ENCODE data around the gene PDE6B.

The PDE6B gene

DNA sequence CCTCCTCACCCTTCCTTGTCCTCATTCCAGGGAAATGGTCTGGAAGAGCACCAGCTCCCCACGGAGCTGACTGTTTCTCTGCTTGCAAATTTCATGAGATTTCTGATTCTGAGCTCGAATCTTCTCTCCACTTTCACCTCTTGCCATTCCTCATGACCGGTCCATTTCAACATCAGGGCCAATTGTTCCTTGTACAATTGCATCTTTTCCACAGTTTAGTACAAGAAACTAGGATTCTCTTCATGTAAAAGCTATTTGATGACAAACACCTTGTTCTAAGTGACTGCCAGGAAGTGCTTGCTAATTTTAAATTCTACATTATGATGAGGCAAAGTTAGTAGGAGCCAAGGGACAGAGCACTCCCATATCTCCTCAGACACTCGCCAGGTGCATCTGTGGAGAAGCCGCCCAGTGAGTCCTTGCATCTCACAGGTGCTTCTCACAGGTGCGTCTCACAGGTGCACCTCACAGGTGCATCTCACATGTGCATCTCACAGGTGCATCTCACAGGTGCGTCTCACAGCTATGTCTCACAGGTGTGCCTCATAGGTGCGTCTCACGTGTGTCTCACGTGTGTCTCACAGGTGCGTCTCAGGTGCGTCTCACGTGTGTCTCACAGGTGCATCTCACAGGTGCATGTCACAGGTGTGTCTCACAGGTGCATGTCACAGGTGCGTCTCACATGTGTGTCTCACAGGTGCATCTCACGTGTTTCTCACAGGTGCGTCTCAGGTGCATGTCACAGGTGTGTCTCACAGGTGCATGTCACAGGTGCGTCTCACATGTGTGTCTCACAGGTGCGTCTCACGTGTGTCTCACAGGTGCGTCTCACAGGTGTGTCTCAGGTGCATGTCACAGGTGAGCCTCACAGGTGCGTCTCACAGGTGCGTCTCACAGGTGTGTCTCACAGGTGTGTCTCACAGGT, 3.0 kb upstream of the PDE6B start:
- peak; percentile 45 to 68 for DNase-seq
- TF ChIP-seq POLR2A (IDR thresholded peaks at IDR 0.05; ENCODE audit: low read length) (no peak), GATA1 (IDR thresholded peaks at IDR 0.05; ENCODE audit: low read depth, low read length) (no peak)

DNA sequence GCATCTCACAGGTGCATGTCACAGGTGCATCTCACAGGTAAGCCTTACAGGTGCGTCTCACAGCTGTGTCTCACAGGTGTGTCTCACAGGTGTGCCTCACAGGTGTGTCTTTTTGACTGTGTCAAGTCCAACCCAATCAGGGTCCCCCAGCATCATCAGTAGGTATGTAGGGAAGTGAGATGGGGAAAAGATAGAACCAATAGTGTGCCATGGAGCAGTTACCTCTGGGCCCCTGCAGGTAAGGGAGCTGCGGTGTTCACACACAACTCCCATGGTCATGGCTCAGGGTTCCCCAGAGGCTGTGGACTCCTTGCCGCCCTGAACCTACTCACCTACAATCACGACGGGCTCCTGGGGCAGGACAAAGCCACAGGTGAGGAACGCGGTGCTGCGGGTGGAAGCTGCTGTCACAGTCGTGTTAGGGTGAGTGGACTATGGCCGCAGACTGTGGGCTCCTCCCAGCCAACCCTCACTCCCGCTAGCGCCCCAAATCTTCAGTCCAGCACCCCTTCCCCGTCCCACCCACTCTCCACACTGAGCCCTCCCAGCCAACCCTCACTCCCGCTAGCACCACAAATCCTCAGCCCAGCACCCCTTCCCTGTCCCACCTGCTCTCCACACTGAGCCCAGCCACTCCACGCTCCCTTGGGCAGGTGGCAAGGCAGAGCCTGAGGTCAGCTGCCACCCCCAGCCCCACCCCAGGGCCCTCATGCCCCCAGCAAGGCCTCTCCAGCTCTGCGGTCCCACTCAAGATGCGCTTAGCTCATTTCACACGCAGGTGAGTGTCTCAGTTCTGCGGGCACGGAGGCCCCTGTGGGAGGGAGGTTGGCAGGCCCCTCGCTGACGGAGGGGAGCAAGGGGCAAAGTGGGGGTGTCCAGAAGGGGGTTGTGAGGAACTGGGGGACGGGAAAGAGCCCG, 2.1 kb upstream of the PDE6B start:
- no peak for DNase-seq

DNA sequence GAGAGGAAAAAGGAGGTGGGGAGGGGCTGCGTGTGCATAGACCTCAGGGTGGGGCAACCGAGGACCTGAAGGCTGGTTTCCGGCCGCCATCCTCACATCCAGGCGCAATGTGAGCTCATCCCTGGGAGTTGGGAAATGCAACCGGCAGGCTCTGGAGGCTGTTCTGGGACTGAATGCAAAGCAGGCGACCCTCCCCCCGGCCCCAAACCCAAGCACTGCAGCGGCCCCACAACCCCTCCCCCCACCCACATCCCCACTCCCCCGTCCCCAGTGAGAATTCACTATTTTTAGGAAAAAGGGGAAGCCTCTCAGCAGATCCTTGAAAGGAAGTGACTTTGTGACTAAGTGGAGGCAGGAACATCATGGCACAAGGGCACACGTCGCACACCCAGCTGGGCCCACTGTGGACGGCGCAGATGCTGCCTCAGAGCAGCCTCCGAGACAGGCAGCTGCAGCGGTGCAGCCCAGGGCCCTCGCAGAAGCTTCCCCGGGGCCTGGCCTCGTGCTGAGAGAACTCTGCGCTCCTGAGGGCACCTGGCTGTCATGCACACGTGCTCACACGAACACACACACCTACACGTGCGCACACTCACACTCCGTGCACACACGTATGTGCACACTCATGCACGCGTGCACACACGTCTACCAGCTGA, 1.3 kb upstream of the PDE6B start:
- peak in 1 of 2 experiments; percentile 26 for DNase-seq
- TF ChIP-seq GATA1 (IDR thresholded peaks at IDR 0.05; ENCODE audit: low read depth, low read length): no peak
- no peak for TF ChIP-seq POLR2A (IDR thresholded peaks at IDR 0.05; ENCODE audit: low read length)

More for the DNA sequence above, 2.1 kb upstream of the PDE6B start:
- TF ChIP-seq POLR2A (IDR thresholded peaks at IDR 0.05; ENCODE audit: low read length) (no peak), GATA1 (IDR thresholded peaks at IDR 0.05; ENCODE audit: low read depth, low read length) (no peak)

DNA sequence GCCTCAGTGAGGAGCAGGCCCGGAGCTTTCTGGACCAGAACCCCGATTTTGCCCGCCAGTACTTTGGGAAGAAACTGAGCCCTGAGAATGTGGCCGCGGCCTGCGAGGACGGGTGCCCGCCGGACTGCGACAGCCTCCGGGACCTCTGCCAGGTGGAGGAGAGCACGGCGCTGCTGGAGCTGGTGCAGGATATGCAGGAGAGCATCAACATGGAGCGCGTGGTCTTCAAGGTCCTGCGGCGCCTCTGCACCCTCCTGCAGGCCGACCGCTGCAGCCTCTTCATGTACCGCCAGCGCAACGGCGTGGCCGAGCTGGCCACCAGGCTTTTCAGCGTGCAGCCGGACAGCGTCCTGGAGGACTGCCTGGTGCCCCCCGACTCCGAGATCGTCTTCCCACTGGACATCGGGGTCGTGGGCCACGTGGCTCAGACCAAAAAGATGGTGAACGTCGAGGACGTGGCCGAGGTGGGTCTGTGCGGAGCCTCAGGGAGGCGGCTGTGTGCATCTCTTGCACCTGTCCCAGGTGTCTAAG, 323 bp downstream of the PDE6B start:
- TF ChIP-seq POLR2A (IDR thresholded peaks at IDR 0.05; ENCODE audit: low read length) (no peak), GATA1 (IDR thresholded peaks at IDR 0.05; ENCODE audit: low read depth, low read length) (no peak)
- no peak for DNase-seq

DNA sequence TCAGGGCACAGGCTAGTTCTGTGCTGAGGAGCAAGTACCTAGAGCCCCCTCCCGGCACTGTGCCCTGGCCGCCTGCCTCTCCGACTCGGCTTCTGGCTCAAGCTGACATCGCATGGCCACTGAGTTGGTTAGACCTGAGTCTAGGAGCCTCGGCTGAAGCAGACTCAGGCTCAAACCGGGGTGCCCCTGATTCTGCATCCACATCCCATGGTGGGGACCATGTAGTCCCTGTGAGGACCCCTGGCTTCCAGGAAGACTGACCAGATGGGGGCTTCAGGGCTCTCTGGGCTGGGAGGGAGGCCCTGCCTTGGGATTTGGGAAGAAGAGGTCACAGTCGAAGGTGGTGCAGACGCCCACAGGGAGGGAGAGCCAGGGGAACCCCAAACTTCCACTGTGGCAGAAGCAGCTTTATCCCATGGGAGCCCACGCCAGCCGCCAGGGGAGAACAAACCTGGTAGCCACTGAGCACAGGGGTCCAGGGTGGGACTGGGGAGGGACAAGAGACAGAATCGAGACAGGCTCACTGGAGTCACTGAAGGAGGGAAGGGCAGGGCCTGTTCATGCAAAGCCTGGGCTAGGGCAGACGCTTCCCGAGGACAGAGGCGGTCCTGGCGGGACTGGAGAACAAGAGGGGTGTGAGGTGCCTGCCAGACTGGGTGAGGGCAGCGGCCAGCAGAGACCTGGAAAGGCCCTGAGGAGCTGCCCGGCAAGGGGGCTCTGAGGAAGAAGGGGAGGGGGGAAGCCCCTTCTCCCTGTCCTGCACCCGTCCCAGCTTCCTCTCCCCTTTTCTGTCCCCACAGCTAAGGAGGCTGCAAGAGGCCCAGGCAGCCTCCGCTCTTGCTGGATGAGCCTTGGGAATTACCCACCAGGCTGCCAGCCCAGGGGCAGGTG, 1.1 kb downstream of the PDE6B start:
- TF ChIP-seq POLR2A (IDR thresholded peaks at IDR 0.05; ENCODE audit: low read length): no peak
- TF ChIP-seq GATA1 (IDR thresholded peaks at IDR 0.05; ENCODE audit: low read depth, low read length): no peak
- DNase-seq: no peak

DNA sequence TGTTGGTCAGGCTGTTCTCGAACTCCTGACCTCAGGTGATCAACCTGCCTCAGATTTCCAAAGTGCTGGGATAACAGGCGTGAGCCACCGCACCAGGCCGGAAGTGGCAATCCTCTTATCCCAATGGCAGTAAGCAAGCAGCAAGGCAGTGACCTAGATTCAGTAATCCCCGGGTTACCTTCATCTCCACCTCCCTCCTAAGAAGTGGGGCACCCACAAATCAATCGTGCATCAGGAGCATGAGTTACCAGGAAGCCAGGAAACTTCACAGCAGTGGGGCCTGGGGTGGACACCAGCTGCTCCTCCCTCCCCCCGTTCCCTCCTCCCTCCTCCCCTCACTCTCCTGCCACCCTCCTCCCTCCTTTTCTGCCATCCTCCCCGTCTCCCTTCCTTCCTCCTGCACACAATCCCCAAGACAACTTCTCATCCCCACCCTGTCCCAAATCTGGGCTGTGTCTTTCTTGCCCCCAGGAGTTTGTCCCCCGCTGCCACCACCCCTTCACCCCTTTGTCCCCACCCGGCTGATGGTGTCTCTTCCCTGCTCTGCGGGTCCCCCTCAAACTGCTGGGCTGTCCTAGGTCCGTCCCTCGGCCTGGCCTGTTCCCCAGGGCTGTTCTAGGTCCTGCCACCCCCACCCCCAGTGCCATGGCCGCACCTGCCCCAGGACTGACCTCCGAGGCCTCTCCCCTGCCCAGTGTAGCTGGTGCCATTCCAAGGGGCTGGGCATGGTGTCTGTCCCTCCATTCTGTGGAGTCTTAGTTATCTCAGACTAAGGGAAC, 2.2 kb downstream of the PDE6B start:
- no peak for DNase-seq
- no peak for TF ChIP-seq POLR2A (IDR thresholded peaks at IDR 0.05; ENCODE audit: low read length)

DNA sequence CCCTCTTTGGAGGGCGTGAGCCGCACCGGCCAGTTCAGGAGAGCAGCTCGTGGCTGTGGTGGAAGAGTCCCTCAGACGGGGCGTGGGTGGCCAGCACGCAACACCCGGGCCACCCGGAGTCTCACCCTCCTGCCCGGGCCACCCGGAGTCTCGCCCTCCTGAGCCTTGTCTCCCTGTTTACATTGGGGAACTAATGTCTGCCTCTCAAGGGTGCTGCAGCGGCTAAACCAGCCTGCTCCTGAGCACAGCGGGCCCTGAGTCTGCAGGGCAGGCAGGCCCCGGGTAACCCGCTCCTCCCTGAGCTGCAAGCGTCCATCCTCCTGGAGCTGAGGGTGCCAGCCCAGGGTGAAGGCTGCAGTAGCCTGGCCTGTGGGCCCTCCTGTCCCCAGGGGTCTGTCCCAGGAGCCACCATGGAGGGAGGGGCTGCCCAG, 3.0 kb downstream of the PDE6B start:
- TF ChIP-seq GATA1 (IDR thresholded peaks at IDR 0.05; ENCODE audit: low read depth, low read length) (no peak), POLR2A (IDR thresholded peaks at IDR 0.05; ENCODE audit: low read length) (no peak)
- DNase-seq: no peak

DNA sequence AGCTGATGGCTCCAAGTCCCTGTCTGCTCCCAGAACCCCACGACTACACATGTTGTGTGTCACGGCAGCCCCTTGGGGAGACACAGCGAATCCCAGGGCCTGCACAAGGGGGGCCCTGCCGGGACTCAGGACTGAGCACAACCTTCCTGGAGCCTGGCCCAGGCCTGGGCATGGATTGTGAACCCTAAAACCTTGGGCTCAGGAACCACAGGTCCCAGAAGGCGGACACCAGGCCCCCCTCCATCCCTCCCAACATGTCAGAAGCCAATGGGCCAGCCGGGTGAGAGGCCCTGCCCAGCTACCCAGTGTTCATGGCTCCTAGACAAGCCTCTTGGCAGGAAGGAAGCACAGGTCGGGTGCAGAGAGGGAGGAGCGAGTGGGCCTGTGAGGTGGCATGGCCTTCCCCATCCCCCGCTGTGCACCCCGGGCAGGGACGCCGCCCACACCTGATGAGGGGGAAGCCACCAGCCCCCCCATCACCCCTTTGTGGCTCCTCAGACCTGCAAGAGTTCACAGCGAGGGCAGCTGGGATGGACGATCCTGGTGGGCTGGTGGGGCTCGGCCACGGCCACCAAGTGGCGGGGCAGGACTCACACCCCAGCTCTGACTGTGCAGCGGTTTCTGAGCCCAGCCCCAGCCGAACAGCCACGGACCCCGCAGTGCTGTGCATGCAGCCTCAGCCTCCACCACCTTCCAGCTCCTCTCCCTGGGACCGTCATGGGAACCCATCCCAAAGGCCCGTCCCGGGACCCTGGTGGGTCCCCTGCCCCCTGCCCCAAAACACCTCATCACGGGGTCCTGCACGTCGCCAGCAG, 3.7 kb downstream of the PDE6B start:
- no peak for DNase-seq
- TF ChIP-seq GATA1 (IDR thresholded peaks at IDR 0.05; ENCODE audit: low read depth, low read length): no peak

DNA sequence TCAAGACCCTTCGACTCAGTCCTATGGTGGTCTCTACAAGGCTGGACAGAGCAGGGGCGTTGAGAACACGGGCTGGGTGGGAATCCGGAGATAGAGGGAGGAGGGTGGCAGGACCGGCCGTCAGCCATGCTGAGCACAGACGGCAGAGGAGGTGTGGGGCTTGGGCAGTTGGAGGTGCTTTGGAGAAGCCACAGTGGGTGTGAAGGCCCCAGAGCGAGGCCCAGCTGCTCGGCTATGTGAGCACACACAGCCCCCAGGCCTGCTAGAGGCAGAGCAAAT, 4.2 kb downstream of the PDE6B start:
- TF ChIP-seq GATA1 (IDR thresholded peaks at IDR 0.05; ENCODE audit: low read depth, low read length) (no peak), POLR2A (IDR thresholded peaks at IDR 0.05; ENCODE audit: low read length) (no peak)
- DNase-seq: no peak

DNA sequence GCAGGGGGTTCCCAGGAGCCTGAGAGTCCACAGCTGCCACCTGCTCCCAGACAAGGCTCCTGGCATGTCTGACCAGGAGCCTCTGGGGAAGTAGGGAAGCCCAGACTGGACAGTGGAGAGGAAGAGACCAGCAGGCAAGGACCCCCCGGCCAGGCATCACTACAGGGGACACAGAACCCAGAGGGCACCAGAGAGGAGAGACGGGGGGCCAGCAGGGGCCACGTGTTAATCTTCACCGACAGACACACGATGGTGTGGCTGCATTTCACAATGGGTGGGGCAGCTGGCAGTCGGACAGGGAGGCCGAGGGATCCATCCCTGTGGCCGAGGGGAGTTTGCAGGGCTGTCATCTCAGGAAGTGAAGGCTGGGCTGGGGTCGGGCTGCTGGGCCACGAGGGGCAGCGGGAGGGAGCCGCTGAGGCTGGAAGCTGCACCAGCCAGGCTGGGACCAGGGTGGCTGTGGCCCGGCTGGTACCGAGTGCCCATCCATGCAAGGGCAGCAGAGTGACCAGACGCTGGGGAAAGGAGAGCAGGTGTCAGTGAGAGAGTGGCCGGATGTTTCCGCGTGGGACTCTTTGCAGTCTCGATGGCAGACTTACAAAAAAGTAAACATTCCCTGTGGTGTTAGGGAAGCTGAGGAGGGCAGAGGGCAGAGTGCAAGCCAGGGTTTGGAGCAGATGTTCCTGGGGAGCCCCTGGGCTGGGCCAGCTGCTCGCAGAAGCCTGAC, 4.7 kb downstream of the PDE6B start:
- DNase-seq: no peak

DNA sequence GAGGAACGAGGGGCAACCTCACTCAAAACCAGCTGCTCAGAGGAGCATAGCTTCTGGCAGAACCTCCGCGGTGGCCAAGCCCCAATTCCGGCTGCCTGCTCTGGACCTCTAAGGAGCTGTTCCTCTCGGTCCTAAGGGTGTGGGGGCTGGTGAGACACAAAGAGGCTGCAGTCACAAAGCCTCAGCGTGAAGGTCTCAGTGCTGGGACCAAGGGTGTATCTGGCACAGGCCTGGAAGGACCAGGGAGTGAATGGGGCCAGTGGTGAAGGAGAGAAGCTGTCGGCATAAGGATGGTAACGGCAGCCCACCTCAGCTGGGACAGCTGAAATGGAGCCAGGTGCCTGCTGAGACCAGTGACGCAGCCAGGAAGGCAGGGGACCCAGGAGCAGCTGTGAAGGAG, 5.3 kb downstream of the PDE6B start:
- no peak for TF ChIP-seq GATA1 (IDR thresholded peaks at IDR 0.05; ENCODE audit: low read depth, low read length)
- TF ChIP-seq POLR2A (IDR thresholded peaks at IDR 0.05; ENCODE audit: low read length): no peak
- no peak for DNase-seq

More for the DNA sequence above, 4.7 kb downstream of the PDE6B start:
- TF ChIP-seq POLR2A (IDR thresholded peaks at IDR 0.05; ENCODE audit: low read length) (no peak), GATA1 (IDR thresholded peaks at IDR 0.05; ENCODE audit: low read depth, low read length) (no peak)

Measured in erythroblast (primary cell).